ENCODE measurements around the gene PRPF31. TPM values are rescaled to one million over a fixed set of nuclear protein-coding genes. Genes with fewer than 3 reads are reported as not detected.

Gene PRPF31
- total RNA-seq, 2 experiments from 2014 or later = 47.8 to 53.0 TPM

- peak overlapping the region; percentile 96 for H3K4me3 ChIP-seq (ENCODE audit: low read depth, low read length, poor library complexity, severe bottlenecking)
- peak overlapping the region; percentile 35 for H3K27ac ChIP-seq (ENCODE audit: low read depth, low read length, poor library complexity, severe bottlenecking)
- TF ChIP-seq CTCF (conservative IDR thresholded peaks at IDR 0.05; ENCODE audit: low read length) = no peak
- TF ChIP-seq EZH2phosphoT487 (IDR thresholded peaks at IDR 0.05; ENCODE audit: borderline replicate concordance, low read depth, low read length) = no peak
- intact Hi-C loops (cut with micrococcal nuclease; ENCODE audit: unreplicated experiment) = loop anchor here (1.0 to 2.0 kb wide), 3 partner anchors 22 to 35 kb away; partner anchors contain the start of genes LENG1, NDUFA3, PRPF31 and TFPT
- H3K79me2 ChIP-seq (ENCODE audit: insufficient read depth, low read depth, low read length) = peaks cover 34% of the 10 kb centered on the region
- peaks cover 21% of the 10 kb centered on the region for H3K4me1 ChIP-seq (ENCODE audit: insufficient read depth, low read length, poor library complexity, severe bottlenecking)
- no peaks in the 10 kb centered on the region for H3K9me2 ChIP-seq (ENCODE audit: insufficient read depth, low read length)
- ChIA-PET POLR2A (interaction anchor here (0.5 to 1.2 kb wide), 6 partner anchors 19 to 52 kb away, joined by 3 to 9 read pairs (median 6); partner anchors contain the start of genes LENG1, MBOAT7, NDUFA3 and PRPF31), CTCF (ENCODE audit: unreplicated experiment) (interaction anchor here (0.5 to 1.0 kb wide), 4 partner anchors 22 to 52 kb away, joined by 3 to 6 read pairs (median 4); partner anchors contain the start of genes MBOAT7, PRPF31 and TFPT)
- BruUV-seq (replicated peaks) = no TSS peak
- H3K36me3 ChIP-seq (ENCODE audit: insufficient read depth, low read length) = peaks cover 31% of the 10 kb centered on the region; the same call in 1 of the 2 replicates
- no peaks in the 10 kb centered on the region for H3K9me3 ChIP-seq (ENCODE audit: low read length)
- peak; percentile 100 for DNase-seq (ENCODE audit: low spot score)
- H2AFZ ChIP-seq (ENCODE audit: low read length) = peak overlapping the region; percentile 79; the same call in 1 of the 2 replicates
- H3K4me2 ChIP-seq (ENCODE audit: low read length) = peak overlapping the region; percentile 92
- H4K20me1 ChIP-seq (ENCODE audit: insufficient read depth, low read length) = no peaks in the 10 kb centered on the region; the same call in 1 of the 2 replicates
Observed at GRCh38 chr19:54136864-54137698, 21.5 kb downstream of the PRPF31 start.

- no peaks in the 10 kb centered on the region for H3K9me2 ChIP-seq (ENCODE audit: insufficient read depth, low read length)
- TF ChIP-seq EZH2phosphoT487 (IDR thresholded peaks at IDR 0.05; ENCODE audit: borderline replicate concordance, low read depth, low read length) = no peak
- no peak for TF ChIP-seq CTCF (conservative IDR thresholded peaks at IDR 0.05; ENCODE audit: low read length)
- no peaks in the 10 kb centered on the region for H3K9me3 ChIP-seq (ENCODE audit: low read length)
- H3K4me3 ChIP-seq (ENCODE audit: low read depth, low read length, poor library complexity, severe bottlenecking) = peak within 1 kb of the TSS; percentile 96
- intact Hi-C loops (cut with micrococcal nuclease; ENCODE audit: unreplicated experiment) = loop anchor here (1.0 to 2.0 kb wide), 3 partner anchors 21 to 36 kb away; partner anchors contain the start of genes LENG1, NDUFA3, PRPF31 and TFPT
- no peaks in the 10 kb centered on the region; the same call in 1 of the 2 replicates for H4K20me1 ChIP-seq (ENCODE audit: insufficient read depth, low read length)
- H3K79me2 ChIP-seq (ENCODE audit: insufficient read depth, low read depth, low read length) = peaks cover 34% of the 10 kb centered on the region
- peak within 1 kb of the TSS; percentile 79; the same call in 1 of the 2 replicates for H2AFZ ChIP-seq (ENCODE audit: low read length)
- peak within 1 kb of the TSS; percentile 54 for H3K27ac ChIP-seq (ENCODE audit: low read depth, low read length, poor library complexity, severe bottlenecking)
- H3K36me3 ChIP-seq (ENCODE audit: insufficient read depth, low read length) = peaks cover 39% of the 10 kb centered on the region
- peaks cover 21% of the 10 kb centered on the region for H3K4me1 ChIP-seq (ENCODE audit: insufficient read depth, low read length, poor library complexity, severe bottlenecking)
- BruUV-seq (replicated peaks) = no TSS peak
- peak; percentile 28 for DNase-seq (ENCODE audit: low spot score)
- ChIA-PET CTCF (ENCODE audit: unreplicated experiment) (interaction anchor here (1.0 kb wide), 1 partner anchor 23 kb away, joined by 6 read pairs; the partner anchor contains the start of genes PRPF31 and TFPT), POLR2A (interaction anchor here (0.5 to 1.2 kb wide), 7 partner anchors 18 to 1244 kb away, joined by 3 to 9 read pairs (median 5); partner anchors contain the start of genes LENG1, MBOAT7, PRPF31 and TFPT)
- H3K4me2 ChIP-seq (ENCODE audit: low read length) = peak within 1 kb of the TSS; percentile 92
Observed at GRCh38 chr19:54137699-54138488, 22.3 kb downstream of the PRPF31 start, which contains the start of gene CNOT3. TSS of gene CNOT3 (plus strand) at chr19:54137762. CDS start at chr19:54142979, 5,217 bp downstream.
